ENCODE data around the gene MYO16.

GRCh38 chr13:109148243-109148642, 518.8 kb downstream of the MYO16 start:
- TF ChIP-seq CTCF (IDR thresholded peaks at IDR 0.05; ENCODE audit: poor library complexity) (no peak), EZH2 (IDR thresholded peaks at IDR 0.05; ENCODE audit: borderline replicate concordance) (no peak)

Data from hepatocyte (in vitro differentiated cells).